CD14-positive monocyte (primary cell): ENCODE data around the gene LRRK2. TPM values are rescaled to one million over a fixed set of nuclear protein-coding genes. Genes with fewer than 3 reads are reported as not detected.
"Not testable (repeated sequence)": the region's sequence is repeated elsewhere in the genome, so short reads cannot be mapped to it uniquely, and the experiment has no call there.

ENCODE experiments used
- DNase-seq, 3 donors: peaks; one replicate each; pipeline ENCODE4 v3.0.0-alpha.2; 2011 to 2022
- H2AFZ ChIP-seq: 2 replicates; pipeline ENCODE4 v1.6.0; 2012; ENCODE audit warnings: mild to moderate bottlenecking, low read depth, low read length, inconsistent platforms; ENCODE audit not compliant: insufficient read depth, poor library complexity, severe bottlenecking
- H3K27ac ChIP-seq, 2 donors: 1 replicate in 1 of 2; 2 replicates in 1 of 2; pipeline ENCODE4 v1.5.1; 2012 to 2013; ENCODE audit warnings: low read length in 2 of 2, control low read depth in 1 of 2, inconsistent platforms in 1 of 2, low read depth in 1 of 2, mild to moderate bottlenecking in 1 of 2
- H3K27me3 ChIP-seq, 2 donors: one replicate each; pipeline versions ENCODE4 v1.6.0 to v1.6.1; 2011 to 2013; ENCODE audit warnings: low read length in 2 of 2; ENCODE audit not compliant: control insufficient read depth in 2 of 2, insufficient read depth in 2 of 2
- H3K36me3 ChIP-seq, 2 donors: replicated peaks in 1 of 2; 1 replicate in 1 of 2; 2 replicates in 1 of 2; pipeline versions ENCODE4 v1.5.1 to v1.6.1; 2012 to 2013; ENCODE audit warnings: low read length in 2 of 2, control low read depth in 1 of 2, inconsistent platforms in 1 of 2, mild to moderate bottlenecking in 1 of 2; ENCODE audit not compliant: insufficient read depth in 2 of 2, control insufficient read depth in 1 of 2
- H3K4me1 ChIP-seq, 2 donors: 1 replicate in 1 of 2; 2 replicates in 1 of 2; pipeline versions ENCODE4 v1.5.1 to v1.6.1; 2012 to 2013; ENCODE audit warnings: low read length in 2 of 2, control low read depth in 1 of 2, inconsistent platforms in 1 of 2, mild to moderate bottlenecking in 1 of 2, moderate library complexity in 1 of 2; ENCODE audit not compliant: insufficient read depth in 2 of 2, control insufficient read depth in 1 of 2
- H3K4me2 ChIP-seq: replicated peaks from 2 replicates; pipeline ENCODE3; 2012; ENCODE audit warnings: low read length, moderate library complexity, mild to moderate bottlenecking; ENCODE audit not compliant: poor library complexity, severe bottlenecking; ENCODE audit errors: extremely low read depth
- H3K4me3 ChIP-seq, 3 experiments: fragments of 200-600 bp in 1 of 3; sonication (generic) in 1 of 3; replicated peaks in 1 of 3; 1 replicate in 2 of 3; 2 replicates in 1 of 3; pipeline ENCODE4 v1.5.1; 2011 to 2013; ENCODE audit warnings: low read length in 3 of 3, mild to moderate bottlenecking in 3 of 3, control low read depth in 2 of 3, low read depth in 2 of 3, inconsistent platforms in 1 of 3, moderate library complexity in 1 of 3
- H3K79me2 ChIP-seq: 2 replicates; pipeline ENCODE4 v1.6.0; 2012; ENCODE audit warnings: mild to moderate bottlenecking, control low read depth, inconsistent platforms, low read length, moderate library complexity; ENCODE audit not compliant: insufficient read depth
- H3K9ac ChIP-seq: 2 replicates; pipeline ENCODE4 v1.6.0; 2017; ENCODE audit warnings: low read length, mild to moderate bottlenecking; ENCODE audit not compliant: insufficient read depth, poor library complexity, severe bottlenecking
- H3K9me3 ChIP-seq, 2 donors: replicated peaks in 1 of 2; 1 replicate in 1 of 2; 2 replicates in 1 of 2; pipeline versions ENCODE4 v1.5.1 to v1.6.1; 2012 to 2013; ENCODE audit warnings: low read length in 2 of 2, control low read depth in 1 of 2; ENCODE audit not compliant: control insufficient read depth in 1 of 2, insufficient read depth in 1 of 2
- H4K20me1 ChIP-seq: 2 replicates; pipeline ENCODE4 v1.6.0; 2012; ENCODE audit warnings: mild to moderate bottlenecking, low read length, control low read depth, moderate library complexity; ENCODE audit not compliant: insufficient read depth
- H3K27ac Mint-ChIP-seq, 7 donors: one replicate each; pipeline ENCODE4 v1.8.0; 2020; ENCODE audit warnings: mild to moderate bottlenecking in 7 of 7, mixed read lengths in 7 of 7, moderate library complexity in 6 of 7, inconsistent platforms in 2 of 7
- H3K27me3 Mint-ChIP-seq, 3 donors: one replicate each; pipeline ENCODE4 v1.8.0; 2021 to 2022; ENCODE audit warnings: low read depth in 3 of 3, mild to moderate bottlenecking in 3 of 3, mixed read lengths in 3 of 3, moderate library complexity in 3 of 3, inconsistent platforms in 1 of 3
- H3K36me3 Mint-ChIP-seq, 2 donors: one replicate each; pipeline ENCODE4 v1.8.0; 2020; ENCODE audit warnings: mixed read lengths in 2 of 2, inconsistent platforms in 1 of 2, mild to moderate bottlenecking in 1 of 2
- H3K4me1 Mint-ChIP-seq: one replicate; pipeline ENCODE4 v1.8.0; 2020; ENCODE audit warnings: mild to moderate bottlenecking, mixed read lengths
- H3K4me3 Mint-ChIP-seq, 2 donors: one replicate each; pipeline ENCODE4 v1.8.0; 2020; ENCODE audit warnings: mild to moderate bottlenecking in 2 of 2, mixed read lengths in 2 of 2, moderate library complexity in 1 of 2
- H3K9me3 Mint-ChIP-seq, 7 donors: one replicate each; pipeline ENCODE4 v1.8.0; 2020 to 2022; ENCODE audit warnings: mixed read lengths in 7 of 7, mild to moderate bottlenecking in 6 of 7, moderate library complexity in 6 of 7, inconsistent platforms in 2 of 7
- WGBS: methylation state at CpG from one replicate; pipeline ENCODE4 v1.1.5; 2013; ENCODE audit warnings: missing lambda C conversion rate; ENCODE audit not compliant: insufficient coverage; 5-methylcytosine and 5-hydroxymethylcytosine counted together
- intact Hi-C, 2 donors: fragments of 100-400 bp; cut with micrococcal nuclease; formaldehyde crosslinking; loops; one replicate each; pipeline versions ENCODE4 v1.15.0 to v1.15.1; 2023
- polyA plus RNA-seq, 3 donors: library from polyadenylated mRNA; depleted of rRNA in 1 of 3; unstranded in 2 of 3; stranded (reverse) in 1 of 3; fragments of 300-500 nt in 2 of 3; fragments of >200 nt in 1 of 3; fragmentation: Illumina TruSeq in 2 of 3; gene quantifications; 1 replicate in 2 of 3; 2 replicates in 1 of 3; pipeline ENCODE4 v1.2.3, GENCODE V29; 2012 to 2021
- TF ChIP-seq, protein P1 (sequence below): fragments of 200-600 bp; IDR thresholded peaks from one replicate; pipeline ENCODE4 v1.8.0; 2022; ENCODE audit warnings: antibody characterized with exemption, mild to moderate bottlenecking

The LRRK2 gene
- polyA plus RNA-seq, 3 donors: 47.7 to 67.2 (median 47.9) TPM

DNA sequence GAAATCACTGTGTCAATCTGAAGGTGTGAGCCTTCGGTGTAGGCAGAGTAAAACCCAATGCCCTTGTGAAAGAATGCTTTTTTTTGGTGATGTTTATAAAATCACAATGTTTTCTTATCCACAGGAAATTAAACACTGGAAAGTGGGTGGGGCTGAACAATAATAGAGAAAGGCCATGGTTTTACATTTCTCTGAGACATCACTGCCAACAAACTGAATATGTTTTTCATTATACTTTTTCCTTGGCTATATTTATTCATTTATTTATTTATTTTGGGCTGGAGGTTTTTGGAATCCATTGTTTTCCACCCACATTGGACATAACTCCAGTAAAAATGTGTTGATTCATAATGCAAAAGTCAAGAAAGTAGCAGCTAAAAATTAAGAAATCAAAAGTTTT is 16.9 kb downstream of the LRRK2 start:
- Mint-ChIP-seq H3K4me3 (no peak overlapping the region), H3K4me1 (peaks cover 17% of the 10 kb centered on the region), H3K27ac (no peak overlapping the region), H3K9me3 (no peaks in the 10 kb centered on the region), H3K36me3 (peaks cover 71 to 87% of the 10 kb centered on the region in 2 donors), H3K27me3 (peaks cover 0 to 2% (median 0%) of the 10 kb centered on the region in 3 donors)
- H4K20me1 ChIP-seq: peaks cover 99% of the 10 kb centered on the region
- no peak overlapping the region for H2AFZ ChIP-seq
- intact Hi-C loops: no loop called here
- peaks cover 78% of the 10 kb centered on the region for H3K79me2 ChIP-seq
- DNase-seq: no peak
- peaks cover 0 to 3% of the 10 kb centered on the region in 2 donors for H3K4me1 ChIP-seq
- H3K4me3 ChIP-seq: no peak overlapping the region
- no peak overlapping the region for H3K9ac ChIP-seq
- no peak overlapping the region for H3K4me2 ChIP-seq
- H3K27ac ChIP-seq: no peak overlapping the region
- WGBS: no CpG with 5 or more reads among the region's 1 CpG
- no peaks in the 10 kb centered on the region for H3K27me3 ChIP-seq
- H3K36me3 ChIP-seq: peaks cover 95% of the 10 kb centered on the region in 2 donors
- TF ChIP-seq, protein P1, sequence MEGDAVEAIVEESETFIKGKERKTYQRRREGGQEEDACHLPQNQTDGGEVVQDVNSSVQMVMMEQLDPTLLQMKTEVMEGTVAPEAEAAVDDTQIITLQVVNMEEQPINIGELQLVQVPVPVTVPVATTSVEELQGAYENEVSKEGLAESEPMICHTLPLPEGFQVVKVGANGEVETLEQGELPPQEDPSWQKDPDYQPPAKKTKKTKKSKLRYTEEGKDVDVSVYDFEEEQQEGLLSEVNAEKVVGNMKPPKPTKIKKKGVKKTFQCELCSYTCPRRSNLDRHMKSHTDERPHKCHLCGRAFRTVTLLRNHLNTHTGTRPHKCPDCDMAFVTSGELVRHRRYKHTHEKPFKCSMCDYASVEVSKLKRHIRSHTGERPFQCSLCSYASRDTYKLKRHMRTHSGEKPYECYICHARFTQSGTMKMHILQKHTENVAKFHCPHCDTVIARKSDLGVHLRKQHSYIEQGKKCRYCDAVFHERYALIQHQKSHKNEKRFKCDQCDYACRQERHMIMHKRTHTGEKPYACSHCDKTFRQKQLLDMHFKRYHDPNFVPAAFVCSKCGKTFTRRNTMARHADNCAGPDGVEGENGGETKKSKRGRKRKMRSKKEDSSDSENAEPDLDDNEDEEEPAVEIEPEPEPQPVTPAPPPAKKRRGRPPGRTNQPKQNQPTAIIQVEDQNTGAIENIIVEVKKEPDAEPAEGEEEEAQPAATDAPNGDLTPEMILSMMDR: no peak
- no peaks in the 10 kb centered on the region for H3K9me3 ChIP-seq

DNA sequence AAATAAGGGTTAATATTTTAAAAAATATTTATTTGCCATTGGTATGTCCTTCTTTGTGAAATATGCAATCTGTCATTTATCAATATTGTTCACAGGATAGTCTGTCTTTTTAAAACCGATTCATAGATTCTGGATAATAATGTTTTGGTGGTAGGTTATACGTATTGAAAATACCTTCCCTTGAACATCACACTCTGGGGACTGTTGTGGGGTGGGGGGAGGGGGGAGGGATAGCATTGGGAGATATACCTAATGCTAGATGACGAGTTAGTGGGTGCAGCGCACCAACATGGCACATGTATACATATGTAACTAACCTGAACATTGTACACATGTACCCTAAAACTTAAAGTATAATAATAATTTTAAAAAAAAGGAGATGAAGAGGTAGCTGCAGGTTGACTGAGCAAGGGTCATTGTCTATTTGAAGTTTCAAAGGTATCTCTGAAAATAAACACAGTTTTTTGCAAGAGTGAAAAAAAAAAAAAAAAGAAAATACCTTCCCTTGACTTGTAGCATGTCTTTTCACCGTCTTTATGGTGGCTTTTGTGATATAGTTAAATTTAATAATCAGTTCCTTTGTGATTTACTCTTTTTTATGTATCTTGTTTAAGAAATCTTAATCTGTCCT is 19.8 kb downstream of the LRRK2 start:
- H3K4me1 ChIP-seq, H3K27ac Mint-ChIP-seq, H3K4me2 ChIP-seq, H3K27me3 ChIP-seq, H3K9ac ChIP-seq, H3K27ac ChIP-seq, H2AFZ ChIP-seq, DNase-seq, intact Hi-C loops, H3K4me3 Mint-ChIP-seq, H3K4me3 ChIP-seq, H3K27me3 Mint-ChIP-seq, H3K4me1 Mint-ChIP-seq, H3K9me3 Mint-ChIP-seq, H3K9me3 ChIP-seq: not testable (repeated sequence)
- peaks cover 60 to 75% of the 10 kb centered on the region in 2 donors for H3K36me3 Mint-ChIP-seq
- Histone ChIP-seq H4K20me1 (peaks cover 94% of the 10 kb centered on the region), H3K36me3 (peaks cover 87 to 91% of the 10 kb centered on the region in 2 donors), H3K79me2 (peaks cover 51% of the 10 kb centered on the region)
- whole genome bisulfite sequencing: no CpG with 5 or more reads among the region's 5 CpGs
